Inflammatory macrophage treated with lipopolysaccharide for 1 hour (primary cell): ENCODE data around the gene C2CD4C.
"Not testable (repeated sequence)": the region's sequence is repeated elsewhere in the genome, so short reads cannot be mapped to it uniquely, and the experiment has no call there.

Source experiments
- DNase-seq, 2 donors: peaks; one replicate each; pipeline ENCODE4 v3.0.0-alpha.2; 2020 to 2022

C2CD4C gene

GRCh38 chr19:438416-438958 is 29.5 kb upstream of the C2CD4C start:
- no peak for DNase-seq

- DNase-seq, result no peak
These were observed 28.1 kb upstream of the C2CD4C start for GRCh38 chr19:437041-437440.

GRCh38 chr19:436413-436950 is 27.5 kb upstream of the C2CD4C start:
- DNase-seq, result no peak

- no peak for DNase-seq
These were observed 26.9 kb upstream of the C2CD4C start for GRCh38 chr19:435707-436412.

GRCh38 chr19:435056-435706 is 26.2 kb upstream of the C2CD4C start:
- no peak for DNase-seq

GRCh38 chr19:434152-434960 is 25.4 kb upstream of the C2CD4C start:
- no peak for DNase-seq

GRCh38 chr19:430701-431100 is 21.8 kb upstream of the C2CD4C start:
- DNase-seq, result no peak

GRCh38 chr19:428149-428548 is 19.2 kb upstream of the C2CD4C start:
- no peak for DNase-seq

GRCh38 chr19:427675-428074 is 18.7 kb upstream of the C2CD4C start:
- not testable (repeated sequence) for DNase-seq

GRCh38 chr19:426725-427445 is 17.9 kb upstream of the C2CD4C start:
- DNase-seq, result no peak

GRCh38 chr19:425056-425455 is 16.1 kb upstream of the C2CD4C start:
- DNase-seq, result no peak

- DNase-seq, result no peak
These were observed 15.6 kb upstream of the C2CD4C start for GRCh38 chr19:424546-424945.

GRCh38 chr19:423691-424466 is 14.9 kb upstream of the C2CD4C start:
- no peak for DNase-seq

- not testable (repeated sequence) for DNase-seq
These were observed 13.9 kb upstream of the C2CD4C start for GRCh38 chr19:422917-423226.

GRCh38 chr19:422213-422916 is 13.4 kb upstream of the C2CD4C start:
- no peak for DNase-seq

GRCh38 chr19:419721-420515 is 11.0 kb upstream of the C2CD4C start:
- DNase-seq, result no peak

- no peak for DNase-seq
These were observed 10.1 kb upstream of the C2CD4C start for GRCh38 chr19:418761-419671.

- DNase-seq, result no peak
These were observed 7.5 kb upstream of the C2CD4C start for GRCh38 chr19:416416-416815.

GRCh38 chr19:415292-415691 is 6.3 kb upstream of the C2CD4C start:
- DNase-seq, result no peak
